ENCODE measurements around the gene SCNN1B. TPM values are rescaled to one million over a fixed set of nuclear protein-coding genes. Genes with fewer than 3 reads are reported as not detected.

Gene SCNN1B
- total and polyA plus RNA-seq, 12 donors, result 0.11 to 0.38 (median 0.22) TPM; not detected in 4

- peaks cover 0 to 2% (median 0%) of the 10 kb centered on the region in 11 donors for H3K9me3 ChIP-seq
- peaks cover 0 to 14% (median 0%) of the 10 kb centered on the region in 7 donors for H3K27me3 ChIP-seq
- no peak overlapping the region for H3K4me3 ChIP-seq
- ATAC-seq, result peak in 5 of 8 donors; percentile 41 to 90 (median 80)
- intact Hi-C loops (cut with DNase I), result loop anchor here in 1 of 10 donors (10.0 kb wide), 1 partner anchor 70 kb away; no protein-coding TSS in a partner anchor
- no peak overlapping the region for H3K27ac ChIP-seq
- WGBS, 2 donors, result 6 to 32% methylated on average over 1 of the region's 1 CpG
- peaks cover 0 to 10% (median 3%) of the 10 kb centered on the region in 9 donors for H3K4me1 ChIP-seq
- TF ChIP-seq CTCF (IDR thresholded peaks at IDR 0.05), result no peak
- H3K36me3 ChIP-seq, result no peaks in the 10 kb centered on the region
- DNase-seq, result peak; percentile 47 to 72
Measured at GRCh38 chr16:23324727-23325126, 22.6 kb downstream of the SCNN1B start.

GRCh38 chr16:23327836-23328235 lies 25.7 kb downstream of the SCNN1B start:
- peaks cover 0 to 11% (median 0%) of the 10 kb centered on the region in 7 donors for H3K27me3 ChIP-seq
- intact Hi-C loops (cut with DNase I), result loop anchor here in 1 of 10 donors (10.0 kb wide), 1 partner anchor 67 kb away; no protein-coding TSS in a partner anchor
- peaks cover 0 to 10% (median 3%) of the 10 kb centered on the region in 9 donors for H3K4me1 ChIP-seq
- no peak overlapping the region for H3K27ac ChIP-seq
- DNase-seq (no peak), ATAC-seq (no peak)
- peaks cover 0 to 2% (median 0%) of the 10 kb centered on the region in 11 donors for H3K9me3 ChIP-seq
- WGBS, 2 donors, result 80 to 82% methylated on average over 4 of the region's 4 CpGs
- no peak overlapping the region for H3K4me3 ChIP-seq
- no peak for TF ChIP-seq CTCF (IDR thresholded peaks at IDR 0.05)
- H3K36me3 ChIP-seq, result no peaks in the 10 kb centered on the region

GRCh38 chr16:23330161-23330560 lies 28.1 kb downstream of the SCNN1B start:
- 68 to 74% methylated on average over 8 of the region's 8 CpGs for WGBS, 2 donors
- TF ChIP-seq CTCF (IDR thresholded peaks at IDR 0.05), result no peak
- no peak for ATAC-seq

GRCh38 chr16:23330583-23331249 lies 28.6 kb downstream of the SCNN1B start:
- ATAC-seq, result no peak
- H3K27ac ChIP-seq, result no peak overlapping the region
- WGBS, 2 donors, result 72 to 83% methylated on average over 11 of the region's 11 CpGs
- peaks cover 0 to 11% (median 0%) of the 10 kb centered on the region in 7 donors for H3K27me3 ChIP-seq
- intact Hi-C loops (cut with DNase I), result no loop called here
- no peak overlapping the region for H3K4me3 ChIP-seq
- no peaks in the 10 kb centered on the region for H3K36me3 ChIP-seq
- peaks cover 0 to 2% (median 0%) of the 10 kb centered on the region in 11 donors for H3K9me3 ChIP-seq
- no peak for TF ChIP-seq CTCF (IDR thresholded peaks at IDR 0.05)
- H3K4me1 ChIP-seq, result no peaks in the 10 kb centered on the region
- no peak for DNase-seq

More at GRCh38 chr16:23330161-23330560, 28.1 kb downstream of the SCNN1B start:
- Histone ChIP-seq H3K36me3 (no peaks in the 10 kb centered on the region), H3K27ac (no peak overlapping the region), H3K9me3 (peaks cover 0 to 2% (median 0%) of the 10 kb centered on the region in 11 donors), H3K4me3 (no peak overlapping the region), H3K27me3 (peaks cover 0 to 11% (median 0%) of the 10 kb centered on the region in 7 donors), H3K4me1 (peaks cover 0 to under 1% (median 0%) of the 10 kb centered on the region in 9 donors)
- DNase-seq, result no peak
- intact Hi-C loops (cut with DNase I), result no loop called here

Data from heart right ventricle (tissue), 16 donors.